GM12878 (cell line): ENCODE results near the gene GTPBP6. TPM values are rescaled to one million over a fixed set of nuclear protein-coding genes. Genes with fewer than 3 reads are reported as not detected.

Source experiments
- ATAC-seq: fragments of 200-7000 bp; cut with Tn5 transposase; 3 replicates; pipeline ENCODE4 v1.9.1; 2020; ENCODE audit warnings: mild to moderate bottlenecking, moderate library complexity
- BruUV-seq: library from RNA; stranded (reverse); fragments of 400-500 nt; replicated peaks from 2 replicates; lab custom pipeline; 2021; lab: Mats Ljungman, UMichigan
- CTCF ChIA-PET: fragments of 300-600 bp; sonication (Branson Sonifier 250); formaldehyde crosslinking; extraction: SDS; loops from one replicate; lab custom pipeline; 2021; ENCODE audit warnings: inconsistent platforms; lab: Yijun Ruan, JAX
- POLR2A ChIA-PET: fragments of 350-600 bp; formaldehyde crosslinking; extraction: SDS; loops from one replicate; lab custom pipeline; 2021; ENCODE audit warnings: inconsistent platforms; lab: Charles Lee
- RAD21 ChIA-PET: fragments of 300-600 bp; sonication (Branson Sonifier 250); formaldehyde crosslinking; loops from one replicate; lab custom pipeline; 2023; ENCODE audit warnings: antibody characterized with exemption; ENCODE audit not compliant: unreplicated experiment; lab: Charles Lee
- SMC1A ChIA-PET: fragments of 300-600 bp; sonication (Branson Sonifier 250); formaldehyde crosslinking; loops from one replicate; lab custom pipeline; 2023; ENCODE audit not compliant: unreplicated experiment, uncharacterized antibody; lab: Charles Lee
- DNase-seq: peaks from one replicate; pipeline ENCODE4 v3.0.0-alpha.2; 2011; ENCODE audit warnings: low read depth, low spot score
- FAIRE-seq: peaks from 3 replicates; lab custom pipeline; 2011; peaks lifted over from hg19 to GRCh38; lab: Jason Lieb, UNC
- H2AFZ ChIP-seq: 2 replicates; pipeline ENCODE4 v1.6.0; 2011; ENCODE audit warnings: low read depth, low read length, control low read depth; ENCODE audit not compliant: control insufficient read depth
- H3K27ac ChIP-seq: 2 replicates; pipeline ENCODE4 v1.5.1; 2011; ENCODE audit warnings: control low read depth; ENCODE audit not compliant: control insufficient read depth, insufficient read depth
- H3K27me3 ChIP-seq, 2 experiments: replicated peaks in 1 of 2; 2 replicates each; pipeline versions ENCODE4 v1.6.0 to v1.6.1; 2011; ENCODE audit warnings: low read length in 1 of 2; ENCODE audit not compliant: control insufficient read depth in 2 of 2, insufficient read depth in 2 of 2
- H3K36me3 ChIP-seq, 2 experiments: 2 replicates each; pipeline ENCODE4 v1.5.1; 2011; ENCODE audit warnings: low read length in 1 of 2; ENCODE audit not compliant: control insufficient read depth in 2 of 2, insufficient read depth in 2 of 2
- H3K4me1 ChIP-seq: 2 replicates; pipeline ENCODE4 v1.6.1; 2011; ENCODE audit warnings: mild to moderate bottlenecking, low read length, moderate library complexity, mixed read lengths; ENCODE audit not compliant: control insufficient read depth, insufficient read depth
- H3K4me2 ChIP-seq: 2 replicates; pipeline ENCODE4 v1.6.0; 2011; ENCODE audit warnings: control low read depth; ENCODE audit not compliant: control insufficient read depth, insufficient read depth
- H3K4me3 ChIP-seq: fragments of 200-600 bp; sonication (generic); 2 replicates; pipeline ENCODE4 v1.5.1; 2016
- H3K79me2 ChIP-seq: 2 replicates; pipeline ENCODE4 v1.6.0; 2011; ENCODE audit warnings: low read length; ENCODE audit not compliant: control insufficient read depth, insufficient read depth
- H3K9ac ChIP-seq: 2 replicates; pipeline ENCODE4 v1.8.0; 2011; ENCODE audit warnings: low read length, control low read depth, mixed read lengths; ENCODE audit not compliant: control insufficient read depth, insufficient read depth
- H3K9me3 ChIP-seq: replicated peaks from 3 replicates; pipeline ENCODE4 v1.5.1; 2011; ENCODE audit warnings: mild to moderate bottlenecking, low read length; ENCODE audit not compliant: control insufficient read depth, insufficient read depth
- H4K20me1 ChIP-seq: 2 replicates; pipeline ENCODE4 v1.6.0; 2011; ENCODE audit not compliant: control insufficient read depth, insufficient read depth
- CBX5 ChIP-seq: sonication (generic); IDR thresholded peaks from 2 replicates; pipeline ENCODE4 v1.6.1; 2016; ENCODE audit warnings: low read depth, moderate library complexity, mild to moderate bottlenecking, inconsistent platforms
- NR2F1 ChIP-seq: fragments of 450-650 bp; conservative IDR thresholded peaks from 2 replicates; pipeline ENCODE4 v1.6.1; 2017; ENCODE audit warnings: mild to moderate bottlenecking
- ZNF592 ChIP-seq: fragments of 450-650 bp; IDR thresholded peaks from 2 replicates; pipeline ENCODE4 v1.6.1; 2017; ENCODE audit warnings: mild to moderate bottlenecking, moderate library complexity
- WGBS: methylation state at CpG from one replicate; pipeline ENCODE4 v1.1.6; 2016; ENCODE audit warnings: low lambda C conversion rate; ENCODE audit not compliant: insufficient replicate concordance, insufficient coverage; ENCODE audit errors: missing lambda C conversion rate; 5-methylcytosine and 5-hydroxymethylcytosine counted together
- in situ Hi-C: fragments of 300-500 bp; cut with MboI; formaldehyde crosslinking; loops from 9 replicates; pipeline ENCODE4 v1.14.3; 2018; ENCODE audit warnings: mixed read lengths
- intact Hi-C: fragments of 100-400 bp; cut with micrococcal nuclease; formaldehyde crosslinking; loops from one replicate; pipeline ENCODE4 v1.14.2; 2022; ENCODE audit not compliant: unreplicated experiment
- polyA plus RNA-seq, 11 experiments: library from polyadenylated mRNA; depleted of rRNA in 4 of 11; unstranded in 6 of 11; stranded (reverse) in 5 of 11; fragments of >200 nt; fragmentation: Nextera tagmentation in 4 of 11; fragmentation: Illumina TruSeq in 1 of 11; extraction: Ambion mirVana in 4 of 11; extraction: Trizol in 1 of 11; gene quantifications; 1 replicate in 1 of 11; 2 replicates in 10 of 11; pipeline versions ENCODE4 v1.2.1 to v1.2.3, GENCODE V29; 2011 to 2016; ENCODE audit warnings: inconsistent platforms in 2 of 11, missing spikeins in 2 of 11, low read depth in 1 of 11
- total RNA-seq, 4 experiments: library from RNA; depleted of rRNA in 3 of 4; stranded (reverse); fragments of >200 nt in 3 of 4; fragmentation: Illumina TruSeq in 1 of 4; extraction: Trizol in 1 of 4; gene quantifications; 2 replicates each; pipeline versions ENCODE4 v1.2.1 to v1.2.3, GENCODE V29; 2013 to 2021

GTPBP6 gene
- total and polyA plus RNA-seq, 10 of the 15 experiments (the other 5 are each of a cell fraction or from before 2014, with no cell fraction given), result 0.31 to 71.0 (median 21.1) TPM

GRCh38 chrX:337331-337831 is 18.8 kb upstream of the GTPBP6 start (continued):
- TF ChIP-seq CBX5 (no peak), NR2F1 (no peak)

GRCh38 chrX:336227-336626 is 17.6 kb upstream of the GTPBP6 start:
- ATAC-seq, result no peak
- in situ Hi-C loops, result no loop called here
- no TSS peak for BruUV-seq
- Histone ChIP-seq H3K4me2 (no peak overlapping the region), H3K27me3 (no peaks in the 10 kb centered on the region), H3K4me1 (no peaks in the 10 kb centered on the region), H4K20me1 (no peaks in the 10 kb centered on the region), H2AFZ (no peak overlapping the region), H3K9me3 (no peaks in the 10 kb centered on the region; the same call in 1 of the 3 replicates), H3K27ac (no peak overlapping the region), H3K4me3 (no peak overlapping the region), H3K36me3 (no peaks in the 10 kb centered on the region), H3K9ac (no peak overlapping the region), H3K79me2 (no peaks in the 10 kb centered on the region)
- DNase-seq, result no peak
- no peak for TF ChIP-seq ZNF592
- ChIA-PET SMC1A (no interaction called here), CTCF (no interaction called here), RAD21 (no interaction called here), POLR2A (no interaction called here)
- intact Hi-C loops, result no loop called here
- 84% methylated on average over 20 of the region's 21 CpGs for WGBS
- FAIRE-seq, result no peak
